ENCODE results near the gene SGPP2.
A peak's percentile ranks its signal among the peaks of the same experiment; 100 is the strongest.

The SGPP2 gene

DNA sequence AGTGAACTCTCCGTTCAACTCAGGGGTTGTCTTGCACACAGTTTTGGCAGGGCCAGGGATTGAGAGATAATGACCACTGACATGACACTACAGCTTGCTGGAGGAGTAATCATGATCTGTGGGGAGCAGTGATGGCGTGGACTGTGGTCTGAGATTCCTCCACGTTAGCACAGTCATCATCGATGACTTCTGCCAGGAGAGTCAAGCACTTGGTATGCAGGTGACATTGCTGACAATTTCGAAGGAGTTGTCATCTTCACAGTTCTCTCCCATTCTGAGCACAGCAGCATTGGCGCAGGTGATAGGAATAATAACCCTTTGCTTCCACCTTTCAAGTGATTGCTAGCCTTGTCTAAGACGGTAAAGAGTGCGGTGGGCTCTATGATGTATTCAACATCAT is 79.8 kb downstream of the SGPP2 start:
- H3K4me3 ChIP-seq (ENCODE audit: low read depth, low read length) = no peak overlapping the region
- DNase-seq (ENCODE audit: low read depth) = no peak
- TF ChIP-seq, protein P1, sequence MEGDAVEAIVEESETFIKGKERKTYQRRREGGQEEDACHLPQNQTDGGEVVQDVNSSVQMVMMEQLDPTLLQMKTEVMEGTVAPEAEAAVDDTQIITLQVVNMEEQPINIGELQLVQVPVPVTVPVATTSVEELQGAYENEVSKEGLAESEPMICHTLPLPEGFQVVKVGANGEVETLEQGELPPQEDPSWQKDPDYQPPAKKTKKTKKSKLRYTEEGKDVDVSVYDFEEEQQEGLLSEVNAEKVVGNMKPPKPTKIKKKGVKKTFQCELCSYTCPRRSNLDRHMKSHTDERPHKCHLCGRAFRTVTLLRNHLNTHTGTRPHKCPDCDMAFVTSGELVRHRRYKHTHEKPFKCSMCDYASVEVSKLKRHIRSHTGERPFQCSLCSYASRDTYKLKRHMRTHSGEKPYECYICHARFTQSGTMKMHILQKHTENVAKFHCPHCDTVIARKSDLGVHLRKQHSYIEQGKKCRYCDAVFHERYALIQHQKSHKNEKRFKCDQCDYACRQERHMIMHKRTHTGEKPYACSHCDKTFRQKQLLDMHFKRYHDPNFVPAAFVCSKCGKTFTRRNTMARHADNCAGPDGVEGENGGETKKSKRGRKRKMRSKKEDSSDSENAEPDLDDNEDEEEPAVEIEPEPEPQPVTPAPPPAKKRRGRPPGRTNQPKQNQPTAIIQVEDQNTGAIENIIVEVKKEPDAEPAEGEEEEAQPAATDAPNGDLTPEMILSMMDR (IDR thresholded peaks at IDR 0.05; ENCODE audit: low read depth, low read length, missing control alignments) = no peak

- no peak overlapping the region for H3K4me3 ChIP-seq (ENCODE audit: low read depth, low read length)
- peak; percentile 51 for DNase-seq (ENCODE audit: low read depth)
These were observed 80.4 kb downstream of the SGPP2 start for GRCh38 chr2:222504719-222505118.

DNA sequence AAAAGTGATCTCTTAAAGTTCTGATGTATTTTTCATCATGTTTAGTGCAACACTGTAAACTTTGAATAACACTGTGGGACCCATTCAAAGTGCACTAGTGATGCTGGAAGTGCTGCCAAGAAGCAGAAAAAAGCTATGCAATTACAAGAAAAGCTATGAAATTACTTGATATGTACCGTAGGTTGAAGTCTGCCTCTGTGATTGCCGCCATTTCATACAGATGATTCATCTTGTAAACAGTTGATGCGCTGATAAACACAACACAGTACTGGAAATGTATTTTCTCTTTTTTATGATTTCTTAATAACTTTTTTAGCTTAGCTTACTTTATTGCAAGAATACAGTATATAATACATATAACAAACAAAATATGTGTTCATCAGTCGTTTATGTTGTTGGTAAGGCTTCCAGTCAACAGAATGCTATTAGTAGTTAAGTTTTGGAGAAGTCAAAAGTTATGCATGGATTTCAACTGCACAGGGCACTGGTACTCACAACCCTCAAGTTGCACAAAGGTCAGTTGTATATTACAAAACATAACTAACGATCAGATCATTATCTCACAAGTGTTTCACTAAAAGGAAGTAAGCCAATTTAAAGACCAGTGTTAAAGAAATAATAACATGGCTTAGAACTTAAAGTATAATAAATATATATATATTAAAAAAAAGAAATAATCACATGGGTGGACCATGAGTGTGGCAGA is 82.0 kb downstream of the SGPP2 start:
- no peak for DNase-seq (ENCODE audit: low read depth)
- no peak overlapping the region for H3K4me3 ChIP-seq (ENCODE audit: low read depth, low read length)
- TF ChIP-seq, protein P1 (IDR thresholded peaks at IDR 0.05; ENCODE audit: low read depth, low read length, missing control alignments) = no peak

More at GRCh38 chr2:222504719-222505118, 80.4 kb downstream of the SGPP2 start:
- TF ChIP-seq, protein P1 (IDR thresholded peaks at IDR 0.05; ENCODE audit: low read depth, low read length, missing control alignments) = no peak

DNA sequence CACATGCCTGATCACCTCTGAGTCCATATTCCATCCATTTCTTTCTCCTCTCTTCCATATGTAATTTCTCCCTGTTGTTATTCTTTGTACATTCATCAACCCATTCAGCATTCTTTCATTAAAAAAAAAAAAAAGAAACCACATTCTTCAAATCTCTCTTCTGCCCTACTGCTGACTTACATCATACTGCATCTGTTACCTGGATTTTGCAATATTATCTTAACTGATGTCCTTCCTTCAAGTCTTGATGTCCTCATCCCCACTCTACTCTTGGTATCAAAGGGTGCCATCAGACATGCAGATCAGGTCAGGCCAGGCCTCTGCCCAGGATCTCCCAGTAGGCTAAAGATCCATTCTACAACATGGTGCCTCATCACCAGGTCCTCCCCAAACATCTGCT is 90.6 kb downstream of the SGPP2 start:
- TF ChIP-seq, protein P1 (IDR thresholded peaks at IDR 0.05; ENCODE audit: low read depth, low read length, missing control alignments) = no peak
- no peak overlapping the region for H3K4me3 ChIP-seq (ENCODE audit: low read depth, low read length)
- DNase-seq (ENCODE audit: low read depth) = no peak

- TF ChIP-seq, protein P1 (IDR thresholded peaks at IDR 0.05; ENCODE audit: low read depth, low read length, missing control alignments) = no peak
- H3K4me3 ChIP-seq (ENCODE audit: low read depth, low read length) = no peak overlapping the region
- DNase-seq (ENCODE audit: low read depth) = no peak
These were observed 94.4 kb downstream of the SGPP2 start for GRCh38 chr2:222518570-222519381.

- TF ChIP-seq, protein P1 (IDR thresholded peaks at IDR 0.05; ENCODE audit: low read depth, low read length, missing control alignments) = no peak
- no peak overlapping the region for H3K4me3 ChIP-seq (ENCODE audit: low read depth, low read length)
- DNase-seq (ENCODE audit: low read depth) = no peak
These were observed 96.8 kb downstream of the SGPP2 start for GRCh38 chr2:222521099-222521498.

All from GM12864 (cell line).